Adrenal gland (tissue), 12 donors: ENCODE data around the gene KHDC4. TPM values are rescaled to one million over a fixed set of nuclear protein-coding genes. Genes with fewer than 3 reads are reported as not detected.

ENCODE experiments used
- DNase-seq, 7 donors: peaks; one replicate each; pipeline ENCODE4 v3.0.0-alpha.2; 2019 to 2020
- H3K27ac ChIP-seq, 5 donors: fragments of 200-600 bp; sonication (generic) in 4 of 5; 1 replicate in 3 of 5; 2 replicates in 2 of 5; pipeline versions ENCODE4 v1.5.1 to v1.8.0; 2016 to 2020; ENCODE audit warnings: mild to moderate bottlenecking in 1 of 5
- H3K27me3 ChIP-seq: fragments of 200-600 bp; 2 replicates; pipeline ENCODE4 v1.8.0; 2021
- H3K36me3 ChIP-seq, 2 donors: fragments of 200-600 bp; replicated peaks in 1 of 2; 1 replicate in 1 of 2; 2 replicates in 1 of 2; pipeline versions ENCODE4 v1.5.1 to v1.8.0; 2018 to 2022
- H3K4me1 ChIP-seq, 2 donors: fragments of 200-600 bp; replicated peaks in 1 of 2; 1 replicate in 1 of 2; 2 replicates in 1 of 2; pipeline versions ENCODE4 v1.5.1 to v1.8.0; 2018 to 2021
- H3K4me3 ChIP-seq, 4 donors: fragments of 200-600 bp; sonication (generic) in 3 of 4; one replicate each; pipeline ENCODE4 v1.5.1; 2016 to 2018
- H3K9me3 ChIP-seq, 3 donors: fragments of 200-600 bp; sonication (generic) in 1 of 3; replicated peaks in 1 of 3; 1 replicate in 2 of 3; 2 replicates in 1 of 3; pipeline versions ENCODE4 v1.5.1 to v1.8.0; 2016 to 2021
- CTCF ChIP-seq, 6 experiments: fragments of 450-650 bp in 4 of 6; fragments of 200-600 bp in 2 of 6; sonication (generic) in 1 of 6; IDR thresholded peaks; 1 replicate in 5 of 6; 2 replicates in 1 of 6; pipeline versions ENCODE4 v1.5.1 to v1.8.0; 2016 to 2021; ENCODE audit warnings: antibody characterized with exemption in 6 of 6, mild to moderate bottlenecking in 2 of 6, moderate library complexity in 1 of 6
- POLR2A ChIP-seq, 2 donors: fragments of 450-650 bp; IDR thresholded peaks; one replicate each; pipeline ENCODE4 v1.6.1; 2017; ENCODE audit warnings: antibody characterized with exemption in 2 of 2, mild to moderate bottlenecking in 2 of 2, moderate library complexity in 1 of 2
- WGBS, 4 donors: extraction: QIAGEN DNeasy Blood & Tissue Kit in 2 of 4; methylation state at CpG; one replicate each; pipeline versions ENCODE4 v1.1.5 to v1.1.7; 2013 to 2017; 5-methylcytosine and 5-hydroxymethylcytosine counted together
- intact Hi-C, 2 donors: fragments of 100-400 bp; cut with DNase I; formaldehyde crosslinking; loops; one replicate each; pipeline versions ENCODE4 v1.14.1 to v1.15.0; 2022 to 2023
- polyA plus RNA-seq, 3 donors: library from polyadenylated mRNA; stranded (reverse); fragments of 200-250 nt in 2 of 3; fragments of 350-450 nt in 1 of 3; fragmentation: Illumina TruSeq in 1 of 3; extraction: RNeasy Lipid Tissue Mini Kit (QIAGEN cat#74804) in 1 of 3; gene quantifications; one replicate each; pipeline ENCODE4 v1.2.3, GENCODE V29; 2013 to 2014
- total RNA-seq, 9 donors: library from RNA; depleted of rRNA in 4 of 9; stranded (reverse); fragments of >200 nt in 4 of 9; fragments of 120-200 nt in 1 of 9; fragmentation: NEBNext Ultra II Directional in 1 of 9; extraction: Animal tissue kit (Norgen Biotek cat#: 25700) in 1 of 9; gene quantifications; one replicate each; pipeline versions ENCODE4 v1.1.0 to v1.2.4, GENCODE V29; 2013 to 2023
- donor health status: healthy with polysubstance abuse.
- donor health status: Bipolar disorder and iron deficiency.
- donor health status: DM: yes; HTN: yes; CAD: no.
- donor health status: DM: no; HTN: no; CAD: no.
- donor health status: DM: no; HTN: no; CAD: no.
- donor health status: DM: yes; HTN: yes; CAD: no.

Gene KHDC4
- total and polyA plus RNA-seq, 12 donors, result 16.8 to 52.9 (median 38.3) TPM

GRCh38 chr1:155910621-155911121 lies 23.5 kb downstream of the KHDC4 start:
- TF ChIP-seq CTCF (IDR thresholded peaks at IDR 0.05) (no peak), POLR2A (IDR thresholded peaks at IDR 0.05) (no peak)
- intact Hi-C loops, result loop anchor here in 1 of 2 donors (10.0 kb wide), 1 partner anchor 66 kb away; no protein-coding TSS in a partner anchor
- no peaks in the 10 kb centered on the region for H3K9me3 ChIP-seq
- H3K27me3 ChIP-seq, result no peaks in the 10 kb centered on the region
- H3K27ac ChIP-seq, result peak overlapping the region in 4 of 5 donors; percentile 73 to 90 (median 82)
- peak in 4 of 7 donors; percentile 27 to 39 (median 32) for DNase-seq
- peak overlapping the region; percentile 21 to 78 (median 62) for H3K4me3 ChIP-seq
- 1 to 4% (median 1%) methylated on average over 11 of the region's 11 CpGs for WGBS, 4 donors
- H3K4me1 ChIP-seq, result peaks cover 6 to 11% of the 10 kb centered on the region in 2 donors
- peaks cover 0 to 71% of the 10 kb centered on the region in 2 donors for H3K36me3 ChIP-seq

GRCh38 chr1:155909894-155910293 lies 24.3 kb downstream of the KHDC4 start:
- no peaks in the 10 kb centered on the region for H3K9me3 ChIP-seq
- no peaks in the 10 kb centered on the region for H3K27me3 ChIP-seq
- H3K4me1 ChIP-seq, result peaks cover 6 to 11% of the 10 kb centered on the region in 2 donors
- TF ChIP-seq CTCF (IDR thresholded peaks at IDR 0.05), result no peak
- TF ChIP-seq POLR2A (IDR thresholded peaks at IDR 0.05), result no peak
- peak in 2 of 7 donors; percentile 44 to 51 for DNase-seq
- 64 to 76% (median 67%) methylated on average over 4 of the region's 4 CpGs for WGBS, 4 donors
- H3K36me3 ChIP-seq, result peaks cover 0 to 71% of the 10 kb centered on the region in 2 donors
- intact Hi-C loops, result loop anchor here in 1 of 2 donors (10.0 kb wide), 1 partner anchor 65 kb away; no protein-coding TSS in a partner anchor
- H3K4me3 ChIP-seq, result peak overlapping the region in 1 of 4 donors; percentile 68
- H3K27ac ChIP-seq, result peak overlapping the region in 1 of 5 donors; percentile 89

GRCh38 chr1:155904261-155904660 lies 30.0 kb downstream of the KHDC4 start:
- Histone ChIP-seq H3K4me3 (no peak overlapping the region), H3K4me1 (peaks cover 4 to 8% of the 10 kb centered on the region in 2 donors), H3K27ac (no peak overlapping the region), H3K9me3 (no peaks in the 10 kb centered on the region), H3K36me3 (peaks cover 0 to 98% of the 10 kb centered on the region in 2 donors), H3K27me3 (no peaks in the 10 kb centered on the region)
- WGBS, 4 donors, result 92 to 94% (median 94%) methylated on average over 12 of the region's 12 CpGs
- intact Hi-C loops, result no loop called here
- DNase-seq, result no peak
- TF ChIP-seq CTCF (IDR thresholded peaks at IDR 0.05), result no peak
- TF ChIP-seq POLR2A (IDR thresholded peaks at IDR 0.05), result no peak

- intact Hi-C loops, result no loop called here
- Histone ChIP-seq H3K9me3 (no peaks in the 10 kb centered on the region), H3K27me3 (no peaks in the 10 kb centered on the region), H3K4me1 (peaks cover 4 to 14% of the 10 kb centered on the region in 2 donors), H3K27ac (peak overlapping the region in 1 of 5 donors; percentile 6), H3K36me3 (peaks cover 0 to 86% of the 10 kb centered on the region in 2 donors), H3K4me3 (no peak overlapping the region)
- TF ChIP-seq POLR2A (IDR thresholded peaks at IDR 0.05) (no peak), CTCF (IDR thresholded peaks at IDR 0.05) (no peak)
- DNase-seq, result no peak
- WGBS, 4 donors, result 47 to 66% (median 55%) methylated on average over 4 of the region's 4 CpGs
Observed at GRCh38 chr1:155900161-155900560, 34.1 kb downstream of the KHDC4 start.
